Panc1 (cell line): ENCODE measurements around the gene AIF1. TPM values are rescaled to one million over a fixed set of nuclear protein-coding genes. Genes with fewer than 3 reads are reported as not detected.

Source experiments
- ATAC-seq: fragments of 200-7000 bp; cut with Tn5 transposase; 2 replicates; pipeline ENCODE4 v1.9.1; 2020; ENCODE audit warnings: mild to moderate bottlenecking, moderate library complexity
- BruUV-seq: library from RNA; stranded (reverse); fragments of 400-500 nt; replicated peaks from 2 replicates; lab custom pipeline; 2021; lab: Mats Ljungman, UMichigan
- CTCF ChIA-PET: fragments of 300-600 bp; sonication (Branson Sonifier 250); formaldehyde crosslinking; loops from one replicate; lab custom pipeline; 2022; ENCODE audit warnings: antibody characterized with exemption; lab: Charles Lee
- POLR2A ChIA-PET: fragments of 300-600 bp; sonication (Branson Sonifier 250); formaldehyde crosslinking; loops from one replicate; lab custom pipeline; 2022; ENCODE audit warnings: antibody characterized with exemption; lab: Charles Lee
- DNase-seq: peaks from one replicate; pipeline ENCODE4 v3.0.0-alpha.2; 2010; ENCODE audit warnings: low read depth, low spot score
- H3K27ac ChIP-seq: 2 replicates; pipeline ENCODE4 v1.5.1; 2011; ENCODE audit warnings: mild to moderate bottlenecking, low read length, inconsistent platforms
- H3K27me3 ChIP-seq: fragments of 200-500 bp; sonication (Bioruptor generic); 2 replicates; pipeline ENCODE4 v1.6.0; 2014; ENCODE audit warnings: low read length, inconsistent platforms; ENCODE audit not compliant: control insufficient read depth, insufficient read depth
- H3K36me3 ChIP-seq: fragments of 200-500 bp; sonication (Bioruptor generic); 2 replicates; pipeline ENCODE4 v1.5.1; 2014; ENCODE audit warnings: inconsistent platforms, mild to moderate bottlenecking, low read length, moderate library complexity; ENCODE audit not compliant: control insufficient read depth, insufficient read depth
- H3K4me1 ChIP-seq: 2 replicates; pipeline ENCODE4 v1.5.1; 2011; ENCODE audit warnings: inconsistent platforms, mild to moderate bottlenecking, low read length, moderate library complexity; ENCODE audit not compliant: control insufficient read depth, insufficient read depth
- H3K4me3 ChIP-seq, 2 experiments: 2 replicates each; pipeline ENCODE4 v1.5.1; 2011 to 2012; ENCODE audit warnings: low read depth in 2 of 2, low read length in 2 of 2, mild to moderate bottlenecking in 2 of 2, inconsistent platforms in 1 of 2, moderate library complexity in 1 of 2
- H3K9me3 ChIP-seq: fragments of 200-500 bp; sonication (Bioruptor generic); 2 replicates; pipeline ENCODE4 v1.5.1; 2014; ENCODE audit warnings: low read depth, mild to moderate bottlenecking, inconsistent platforms, low read length, moderate library complexity; ENCODE audit not compliant: control insufficient read depth, insufficient read depth
- CTCF ChIP-seq: fragments of 450-650 bp; IDR thresholded peaks from 2 replicates; pipeline ENCODE4 v1.5.1; 2017; ENCODE audit warnings: mild to moderate bottlenecking
- POLR2AphosphoS5 ChIP-seq: IDR thresholded peaks from 2 replicates; pipeline ENCODE4 v1.6.1; 2012; ENCODE audit warnings: mild to moderate bottlenecking, low read depth, low read length, moderate library complexity
- REST ChIP-seq, 2 experiments: IDR thresholded peaks; 2 replicates each; pipeline ENCODE4 v1.6.1; 2011 to 2012; ENCODE audit warnings: low read depth in 2 of 2, control low read depth in 1 of 2, low read length in 1 of 2, mild to moderate bottlenecking in 1 of 2, moderate library complexity in 1 of 2; ENCODE audit not compliant: insufficient read depth in 1 of 2
- SIN3A ChIP-seq: IDR thresholded peaks from 2 replicates; pipeline ENCODE4 v1.6.1; 2012; ENCODE audit warnings: low read depth, mild to moderate bottlenecking, low read length, moderate library complexity, borderline replicate concordance; ENCODE audit not compliant: insufficient read depth
- TCF7L2 ChIP-seq: IDR thresholded peaks from 2 replicates; pipeline ENCODE4 v1.6.1; 2011; ENCODE audit warnings: mild to moderate bottlenecking, low read depth, low read length, inconsistent platforms
- in situ Hi-C: cut with HindIII; loops from 2 replicates; pipeline ENCODE4 v1.10.0; 2016; ENCODE audit warnings: low sequenced_read_pairs, low pct_unique_long_range_greater_than_20kb
- intact Hi-C: fragments of 100-400 bp; cut with micrococcal nuclease; formaldehyde crosslinking; loops from one replicate; pipeline ENCODE4 v1.10.0; 2022; ENCODE audit not compliant: unreplicated experiment
- total RNA-seq: library from RNA; stranded (reverse); gene quantifications from one replicate; pipeline ENCODE4 v1.2.1, GENCODE V29; 2021; ENCODE audit not compliant: unreplicated experiment

The AIF1 gene
- total RNA-seq, 1 experiment from 2014 or later: 0.44 TPM

- in situ Hi-C loops: no loop called here
- no peak for DNase-seq
- BruUV-seq: no TSS peak
- TF ChIP-seq SIN3A: no peak
- TF ChIP-seq REST (IDR thresholded peaks at IDR 0.05; ENCODE audit: insufficient read depth in 1 of 2, low read depth in 2 of 2, low read length in 1 of 2): no peak
- TF ChIP-seq CTCF: no peak
- TF ChIP-seq TCF7L2: no peak
- no peak for TF ChIP-seq POLR2AphosphoS5
- peaks cover 28% of the 10 kb centered on the region for H3K4me1 ChIP-seq
- peak overlapping the region; percentile 98 for H3K27ac ChIP-seq
- no peaks in the 10 kb centered on the region for H3K9me3 ChIP-seq
- intact Hi-C loops: no loop called here
- peak overlapping the region; percentile 99 for H3K4me3 ChIP-seq
- no peaks in the 10 kb centered on the region for H3K27me3 ChIP-seq
- POLR2A ChIA-PET: interaction anchor here (0.6 kb wide), 1 partner anchor 65 kb away, joined by 4 read pairs; no protein-coding TSS in a partner anchor
- H3K36me3 ChIP-seq: no peaks in the 10 kb centered on the region; the same call in 1 of the 2 replicates
- CTCF ChIA-PET: no interaction called here
- no peak for ATAC-seq
These were observed 44.1 kb downstream of the AIF1 start for GRCh38 chr6:31658983-31659648.

GRCh38 chr6:31659649-31660380 is 44.8 kb downstream of the AIF1 start:
- Histone ChIP-seq H3K4me3 (peak overlapping the region; percentile 99), H3K27ac (peak overlapping the region; percentile 98), H3K4me1 (peaks cover 31% of the 10 kb centered on the region), H3K36me3 (no peaks in the 10 kb centered on the region; the same call in 1 of the 2 replicates), H3K9me3 (no peaks in the 10 kb centered on the region), H3K27me3 (no peaks in the 10 kb centered on the region)
- intact Hi-C loops: no loop called here
- DNase-seq (no peak), ATAC-seq (no peak)
- in situ Hi-C loops: no loop called here
- POLR2A ChIA-PET: interaction anchor here (2.3 kb wide), 1 partner anchor 7 kb away, joined by 10 read pairs; the partner anchor contains the start of gene BAG6
- no TSS peak for BruUV-seq
- TF ChIP-seq SIN3A: no peak
- TF ChIP-seq REST (IDR thresholded peaks at IDR 0.05; ENCODE audit: insufficient read depth in 1 of 2, low read depth in 2 of 2, low read length in 1 of 2): peak; percentile 83
- CTCF ChIA-PET: no interaction called here
